IPS-NIHi11 (cell line): ENCODE data around the gene PSME1.

Source experiments
- DNase-seq: peaks from one replicate; pipeline ENCODE4 v3.0.0; 2012; ENCODE audit warnings: mixed read lengths, low spot score

PSME1 gene

GRCh38 chr14:24130380-24130716 is 5.6 kb upstream of the PSME1 start, which contains the start of gene FITM1:
Gene FITM1 (plus strand): TSS chr14:24130659. CDS start chr14:24131564, 905 bp downstream.
- no peak for DNase-seq

GRCh38 chr14:24130717-24131548 is 5.1 kb upstream of the PSME1 start:
- no peak for DNase-seq

GRCh38 chr14:24131549-24131966 is 4.4 kb upstream of the PSME1 start:
- no peak for DNase-seq

GRCh38 chr14:24132061-24132685 is 3.8 kb upstream of the PSME1 start:
- no peak for DNase-seq

GRCh38 chr14:24132976-24133375 is 3.0 kb upstream of the PSME1 start:
- no peak for DNase-seq

- DNase-seq, result no peak
These were observed 2.3 kb upstream of the PSME1 start for GRCh38 chr14:24133735-24134134.

GRCh38 chr14:24135584-24135833 is 485 bp upstream of the PSME1 start:
- DNase-seq, result no peak

- no peak for DNase-seq
These were observed 912 bp downstream of the PSME1 start for GRCh38 chr14:24136684-24137528.

- DNase-seq, result no peak
These were observed 1.8 kb downstream of the PSME1 start for GRCh38 chr14:24137529-24138395.

GRCh38 chr14:24138396-24139271 is 2.6 kb downstream of the PSME1 start:
- DNase-seq, result no peak

GRCh38 chr14:24139272-24139934 is 3.4 kb downstream of the PSME1 start:
- no peak for DNase-seq

GRCh38 chr14:24141097-24141880 is 5.3 kb downstream of the PSME1 start, which contains the start of gene EMC9:
Gene EMC9 (minus strand): TSS chr14:24141591. CDS start chr14:24141304, 287 bp downstream.
- DNase-seq, result peak; percentile 94

- DNase-seq, result no peak
These were observed 7.5 kb downstream of the PSME1 start for GRCh38 chr14:24143511-24143910.

GRCh38 chr14:24144451-24144850 is 8.5 kb downstream of the PSME1 start:
- DNase-seq, result no peak

GRCh38 chr14:24145219-24145618 is 9.2 kb downstream of the PSME1 start:
- no peak for DNase-seq

GRCh38 chr14:24145690-24146452 is 9.9 kb downstream of the PSME1 start:
- no peak for DNase-seq

GRCh38 chr14:24146453-24146977 is 10.5 kb downstream of the PSME1 start, which contains the start of gene PSME2:
Gene PSME2 (minus strand): TSS chr14:24146610. CDS start chr14:24146581, 29 bp downstream.
- DNase-seq, result peak; percentile 93
